HepG2 (cell line): ENCODE results near the gene SYN1. TPM values are rescaled to one million over a fixed set of nuclear protein-coding genes. Genes with fewer than 3 reads are reported as not detected.

Experiments used
- ATAC-seq: fragments of 200-7000 bp; cut with Tn5 transposase; 3 replicates; pipeline ENCODE4 v1.9.1; 2020; ENCODE audit warnings: mild to moderate bottlenecking, moderate library complexity
- BruUV-seq: library from RNA; stranded (reverse); fragments of 400-500 nt; replicated peaks from 2 replicates; lab custom pipeline; 2021; lab: Mats Ljungman, UMichigan
- CTCF ChIA-PET: fragments of 300-600 bp; formaldehyde crosslinking; extraction: SDS; loops from one replicate; lab custom pipeline; 2021; ENCODE audit warnings: low total read pairs, inconsistent platforms, low intra/inter-chr PET ratio; lab: Yijun Ruan, JAX
- POLR2A ChIA-PET: fragments of 350-600 bp; sonication (Branson Sonifier 250); formaldehyde crosslinking; loops from one replicate; lab custom pipeline; 2020; ENCODE audit warnings: antibody characterized with exemption, inconsistent platforms; lab: Yijun Ruan, JAX
- DNase-seq: peaks from one replicate; pipeline ENCODE4 v3.0.0-alpha.2; 2015; ENCODE audit warnings: low spot score
- FAIRE-seq: peaks from 3 replicates; lab custom pipeline; 2011; peaks lifted over from hg19 to GRCh38; lab: Jason Lieb, UNC
- H2AFZ ChIP-seq: one replicate; pipeline ENCODE4 v1.6.1; 2011; ENCODE audit warnings: low read length, inconsistent platforms
- H3K27ac ChIP-seq: fragments of 300-600 bp; 3 replicates; pipeline ENCODE4 v1.8.0; 2011; ENCODE audit warnings: mixed run types, mild to moderate bottlenecking, mixed read lengths, low read length, inconsistent platforms; ENCODE audit not compliant: insufficient read depth; ENCODE audit errors: extremely low read length
- H3K27me3 ChIP-seq, 2 experiments: fragments of 200-600 bp in 1 of 2; 2 replicates in 1 of 2; 3 replicates in 1 of 2; pipeline versions ENCODE4 v1.6.0 to v1.8.0; 2011; ENCODE audit warnings: low read length in 2 of 2, mild to moderate bottlenecking in 2 of 2, moderate library complexity in 2 of 2, inconsistent platforms in 1 of 2; ENCODE audit not compliant: insufficient read depth in 2 of 2, control insufficient read depth in 1 of 2
- H3K36me3 ChIP-seq, 2 experiments: fragments of 200-600 bp in 1 of 2; replicated peaks in 1 of 2; 2 replicates in 1 of 2; 3 replicates in 1 of 2; pipeline versions ENCODE4 v1.5.1 to v1.8.0; 2011; ENCODE audit warnings: low read length in 2 of 2, inconsistent platforms in 1 of 2; ENCODE audit not compliant: insufficient read depth in 2 of 2, control insufficient read depth in 1 of 2
- H3K4me1 ChIP-seq: 2 replicates; pipeline ENCODE4 v1.5.1; 2012; ENCODE audit warnings: low read length, inconsistent platforms; ENCODE audit not compliant: insufficient read depth
- H3K4me2 ChIP-seq: 2 replicates; pipeline ENCODE4 v1.6.0; 2011; ENCODE audit warnings: low read depth, low read length, inconsistent platforms
- H3K4me3 ChIP-seq, 3 experiments: fragments of 200-600 bp in 1 of 3; sonication (generic), shearing (Covaris generic) in 1 of 3; replicated peaks in 1 of 3; 2 replicates each; pipeline ENCODE4 v1.5.1; 2011 to 2016; ENCODE audit warnings: low read length in 3 of 3, inconsistent platforms in 2 of 3, low read depth in 2 of 3, mild to moderate bottlenecking in 2 of 3, control low read depth in 1 of 3, mixed read lengths in 1 of 3; ENCODE audit not compliant: insufficient read depth in 1 of 3
- H3K79me2 ChIP-seq: one replicate; pipeline ENCODE4 v1.6.1; 2011; ENCODE audit warnings: low read length, inconsistent platforms; ENCODE audit not compliant: insufficient read depth
- H3K9ac ChIP-seq: 2 replicates; pipeline ENCODE4 v1.6.0; 2011; ENCODE audit warnings: mild to moderate bottlenecking, low read depth, low read length, inconsistent platforms; ENCODE audit not compliant: insufficient read depth
- H3K9me3 ChIP-seq: 2 replicates; pipeline ENCODE4 v1.5.1; 2012; ENCODE audit warnings: mild to moderate bottlenecking, low read length
- H4K20me1 ChIP-seq: 2 replicates; pipeline ENCODE4 v1.6.0; 2011; ENCODE audit warnings: inconsistent platforms, mild to moderate bottlenecking, low read length, moderate library complexity; ENCODE audit not compliant: insufficient read depth
- GLI4 ChIP-seq: sonication (generic); formaldehyde crosslinking; IDR thresholded peaks from 2 replicates; pipeline ENCODE4 v1.5.1; 2020; ENCODE audit warnings: missing genetic modification reagents, mild to moderate bottlenecking, moderate library complexity, borderline replicate concordance
- MED8 ChIP-seq: sonication (generic); formaldehyde crosslinking; IDR thresholded peaks from 2 replicates; pipeline ENCODE4 v1.8.1; 2023; ENCODE audit warnings: mild to moderate bottlenecking, missing genetic modification reagents; ENCODE audit not compliant: insufficient replicate concordance
- NPAS2 ChIP-seq: sonication (generic); formaldehyde crosslinking; IDR thresholded peaks from 2 replicates; pipeline ENCODE4 v1.8.0; 2022; ENCODE audit warnings: mild to moderate bottlenecking, missing genetic modification reagents, borderline replicate concordance
- POGZ ChIP-seq: sonication (generic); formaldehyde crosslinking; IDR thresholded peaks from 2 replicates; pipeline ENCODE4 v1.4.0; 2020; ENCODE audit warnings: mild to moderate bottlenecking, missing genetic modification reagents
- RFXAP ChIP-seq: sonication (generic); formaldehyde crosslinking; IDR thresholded peaks from 2 replicates; pipeline ENCODE4 v1.4.0; 2020; ENCODE audit warnings: missing genetic modification reagents, borderline replicate concordance
- SKI ChIP-seq: fragments of 450-650 bp; IDR thresholded peaks from one replicate; pipeline ENCODE4 v1.6.1; 2018; ENCODE audit warnings: mild to moderate bottlenecking; ENCODE audit not compliant: partially characterized antibody
- YY1 ChIP-seq: IDR thresholded peaks from 2 replicates; pipeline ENCODE4 v1.6.1; 2011; ENCODE audit warnings: low read length, low read depth, moderate library complexity, mild to moderate bottlenecking; ENCODE audit not compliant: insufficient read depth, insufficient replicate concordance
- ZMAT3 ChIP-seq: sonication (generic); formaldehyde crosslinking; conservative IDR thresholded peaks from 2 replicates; pipeline ENCODE4 v1.7.0; 2021; ENCODE audit warnings: missing genetic modification reagents
- ZNF598 ChIP-seq: sonication (generic); formaldehyde crosslinking; IDR thresholded peaks from 2 replicates; pipeline ENCODE4 v1.5.1; 2020; ENCODE audit warnings: mild to moderate bottlenecking, missing genetic modification reagents, borderline replicate concordance
- ZNF713 ChIP-seq: sonication (generic); formaldehyde crosslinking; IDR thresholded peaks from 2 replicates; pipeline ENCODE4 v1.4.0; 2020; ENCODE audit warnings: mild to moderate bottlenecking, missing genetic modification reagents
- ZNF83 ChIP-seq: sonication (generic); formaldehyde crosslinking; IDR thresholded peaks from 2 replicates; pipeline ENCODE4 v1.4.0; 2020; ENCODE audit warnings: missing genetic modification reagents, mild to moderate bottlenecking, borderline replicate concordance
- ZNF850 ChIP-seq: sonication (generic); formaldehyde crosslinking; conservative IDR thresholded peaks from 2 replicates; pipeline ENCODE4 v1.9.0; 2021; ENCODE audit warnings: mild to moderate bottlenecking, missing genetic modification reagents
- ZSCAN21 ChIP-seq: sonication (generic); formaldehyde crosslinking; IDR thresholded peaks from 2 replicates; pipeline ENCODE4 v1.8.0; 2022; ENCODE audit warnings: mild to moderate bottlenecking, missing genetic modification reagents, moderate library complexity, borderline replicate concordance
- WGBS: methylation state at CpG from one replicate; pipeline ENCODE4 v1.1.6; 2017; ENCODE audit warnings: low lambda C conversion rate; 5-methylcytosine and 5-hydroxymethylcytosine counted together
- in situ Hi-C: cut with HindIII; loops from 2 replicates; pipeline ENCODE4 v1.10.0; 2017; ENCODE audit warnings: low pct_unique_long_range_greater_than_20kb; ENCODE audit not compliant: extremely low pct_ligation_motif_present
- intact Hi-C: fragments of 100-400 bp; cut with micrococcal nuclease; formaldehyde crosslinking; loops from one replicate; pipeline ENCODE4 v1.10.0; 2022; ENCODE audit not compliant: unreplicated experiment
- polyA plus RNA-seq, 8 experiments: library from polyadenylated mRNA; depleted of rRNA in 3 of 8; stranded (reverse) in 7 of 8; unstranded in 1 of 8; fragments of >200 nt; fragmentation: Illumina TruSeq in 4 of 8; extraction: Trizol in 4 of 8; gene quantifications; 2 replicates each; pipeline versions ENCODE4 v1.2.1 to v1.2.3, GENCODE V29; 2011 to 2016; ENCODE audit warnings: low read depth in 4 of 8, missing spikeins in 1 of 8, mixed read lengths in 1 of 8; ENCODE audit not compliant: insufficient read depth in 1 of 8
- total RNA-seq, 5 experiments: library from RNA; depleted of rRNA; stranded (reverse); fragments of >200 nt; fragmentation: Illumina TruSeq; extraction: Trizol; gene quantifications; 2 replicates each; pipeline ENCODE4 v1.2.3, GENCODE V29; 2016; ENCODE audit warnings: low read depth in 1 of 5
- TF ChIP-seq, protein P1 (sequence below): sonication (generic); formaldehyde crosslinking; IDR thresholded peaks from 2 replicates; pipeline ENCODE4 v1.9.0; 2022; ENCODE audit warnings: low read depth, missing genetic modification reagents
- TF ChIP-seq, protein P2 (sequence below): sonication (generic); formaldehyde crosslinking; IDR thresholded peaks from 2 replicates; pipeline ENCODE4 v1.5.0; 2020; ENCODE audit warnings: missing genetic modification reagents, mild to moderate bottlenecking, borderline replicate concordance
- TF ChIP-seq, protein P3 (sequence below), 2 experiments: IDR thresholded peaks; 2 replicates each; pipeline ENCODE4 v1.6.1; 2011 to 2012; ENCODE audit warnings: low read length in 2 of 2, borderline replicate concordance in 1 of 2, low read depth in 1 of 2, mild to moderate bottlenecking in 1 of 2, moderate library complexity in 1 of 2
- TF ChIP-seq, protein P4 (sequence below): sonication (generic); formaldehyde crosslinking; conservative IDR thresholded peaks from 2 replicates; pipeline ENCODE4 v1.4.0; 2020; ENCODE audit warnings: missing genetic modification reagents

Gene SYN1
- total and polyA plus RNA-seq, 2 of the 13 experiments (the other 11 are each of a cell fraction or from before 2014, with no cell fraction given): not detected

DNA sequence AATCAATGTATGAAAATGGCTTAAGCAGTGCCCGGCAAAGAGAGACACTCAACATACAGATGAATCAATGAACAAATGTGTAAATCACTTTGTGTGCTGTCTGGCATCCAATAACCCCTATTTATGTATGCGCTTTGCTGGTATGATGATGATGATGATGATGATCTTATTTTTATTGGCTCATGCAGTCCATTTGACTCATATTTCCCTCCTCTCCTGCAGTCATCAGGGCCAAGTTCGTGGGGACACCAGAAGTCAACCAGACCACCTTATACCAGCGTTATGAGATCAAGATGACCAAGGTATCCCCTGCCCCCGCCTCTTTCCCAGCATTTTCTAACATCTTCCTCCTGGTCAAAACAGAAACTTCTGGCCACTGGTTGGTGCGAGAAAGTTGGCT is 34.9 kb downstream of the SYN1 start:
- no TSS peak for BruUV-seq
- ChIA-PET POLR2A (no interaction called here), CTCF (no interaction called here)
- in situ Hi-C loops: no loop called here
- H3K27me3 ChIP-seq: no peaks in the 10 kb centered on the region
- DNase-seq (no peak), ATAC-seq (no peak), FAIRE-seq (no peak)
- no peaks in the 10 kb centered on the region for H4K20me1 ChIP-seq
- TF ChIP-seq, protein P1, sequence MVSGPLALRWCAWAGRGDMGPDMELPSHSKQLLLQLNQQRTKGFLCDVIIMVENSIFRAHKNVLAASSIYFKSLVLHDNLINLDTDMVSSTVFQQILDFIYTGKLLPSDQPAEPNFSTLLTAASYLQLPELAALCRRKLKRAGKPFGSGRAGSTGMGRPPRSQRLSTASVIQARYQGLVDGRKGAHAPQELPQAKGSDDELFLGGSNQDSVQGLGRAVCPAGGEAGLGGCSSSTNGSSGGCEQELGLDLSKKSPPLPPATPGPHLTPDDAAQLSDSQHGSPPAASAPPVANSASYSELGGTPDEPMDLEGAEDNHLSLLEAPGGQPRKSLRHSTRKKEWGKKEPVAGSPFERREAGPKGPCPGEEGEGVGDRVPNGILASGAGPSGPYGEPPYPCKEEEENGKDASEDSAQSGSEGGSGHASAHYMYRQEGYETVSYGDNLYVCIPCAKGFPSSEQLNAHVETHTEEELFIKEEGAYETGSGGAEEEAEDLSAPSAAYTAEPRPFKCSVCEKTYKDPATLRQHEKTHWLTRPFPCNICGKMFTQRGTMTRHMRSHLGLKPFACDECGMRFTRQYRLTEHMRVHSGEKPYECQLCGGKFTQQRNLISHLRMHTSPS (CRISPR knock-in tag): no peak
- TF ChIP-seq SKI (no peak), YY1 (no peak), ZSCAN21 (CRISPR knock-in tag) (no peak), ZMAT3 (CRISPR knock-in tag) (no peak), ZNF83 (CRISPR knock-in tag) (no peak), ZNF598 (CRISPR knock-in tag) (no peak), ZNF713 (CRISPR knock-in tag) (no peak), NPAS2 (CRISPR knock-in tag) (no peak), MED8 (CRISPR knock-in tag) (no peak), ZNF850 (no peak), POGZ (CRISPR knock-in tag) (no peak), RFXAP (CRISPR knock-in tag) (no peak), GLI4 (no peak)
- TF ChIP-seq, protein P2, sequence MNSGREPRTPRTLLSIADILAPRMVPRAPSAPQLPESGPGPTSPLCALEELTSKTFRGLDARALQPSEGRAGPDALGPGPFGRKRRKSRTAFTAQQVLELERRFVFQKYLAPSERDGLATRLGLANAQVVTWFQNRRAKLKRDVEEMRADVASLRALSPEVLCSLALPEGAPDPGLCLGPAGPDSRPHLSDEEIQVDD (CRISPR knock-in tag): no peak
- TF ChIP-seq, protein P3, sequence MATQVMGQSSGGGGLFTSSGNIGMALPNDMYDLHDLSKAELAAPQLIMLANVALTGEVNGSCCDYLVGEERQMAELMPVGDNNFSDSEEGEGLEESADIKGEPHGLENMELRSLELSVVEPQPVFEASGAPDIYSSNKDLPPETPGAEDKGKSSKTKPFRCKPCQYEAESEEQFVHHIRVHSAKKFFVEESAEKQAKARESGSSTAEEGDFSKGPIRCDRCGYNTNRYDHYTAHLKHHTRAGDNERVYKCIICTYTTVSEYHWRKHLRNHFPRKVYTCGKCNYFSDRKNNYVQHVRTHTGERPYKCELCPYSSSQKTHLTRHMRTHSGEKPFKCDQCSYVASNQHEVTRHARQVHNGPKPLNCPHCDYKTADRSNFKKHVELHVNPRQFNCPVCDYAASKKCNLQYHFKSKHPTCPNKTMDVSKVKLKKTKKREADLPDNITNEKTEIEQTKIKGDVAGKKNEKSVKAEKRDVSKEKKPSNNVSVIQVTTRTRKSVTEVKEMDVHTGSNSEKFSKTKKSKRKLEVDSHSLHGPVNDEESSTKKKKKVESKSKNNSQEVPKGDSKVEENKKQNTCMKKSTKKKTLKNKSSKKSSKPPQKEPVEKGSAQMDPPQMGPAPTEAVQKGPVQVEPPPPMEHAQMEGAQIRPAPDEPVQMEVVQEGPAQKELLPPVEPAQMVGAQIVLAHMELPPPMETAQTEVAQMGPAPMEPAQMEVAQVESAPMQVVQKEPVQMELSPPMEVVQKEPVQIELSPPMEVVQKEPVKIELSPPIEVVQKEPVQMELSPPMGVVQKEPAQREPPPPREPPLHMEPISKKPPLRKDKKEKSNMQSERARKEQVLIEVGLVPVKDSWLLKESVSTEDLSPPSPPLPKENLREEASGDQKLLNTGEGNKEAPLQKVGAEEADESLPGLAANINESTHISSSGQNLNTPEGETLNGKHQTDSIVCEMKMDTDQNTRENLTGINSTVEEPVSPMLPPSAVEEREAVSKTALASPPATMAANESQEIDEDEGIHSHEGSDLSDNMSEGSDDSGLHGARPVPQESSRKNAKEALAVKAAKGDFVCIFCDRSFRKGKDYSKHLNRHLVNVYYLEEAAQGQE (IDR thresholded peaks at IDR 0.05; ENCODE audit: borderline replicate concordance in 1 of 2, low read depth in 1 of 2, low read length in 2 of 2): no peak
- TF ChIP-seq, protein P4, sequence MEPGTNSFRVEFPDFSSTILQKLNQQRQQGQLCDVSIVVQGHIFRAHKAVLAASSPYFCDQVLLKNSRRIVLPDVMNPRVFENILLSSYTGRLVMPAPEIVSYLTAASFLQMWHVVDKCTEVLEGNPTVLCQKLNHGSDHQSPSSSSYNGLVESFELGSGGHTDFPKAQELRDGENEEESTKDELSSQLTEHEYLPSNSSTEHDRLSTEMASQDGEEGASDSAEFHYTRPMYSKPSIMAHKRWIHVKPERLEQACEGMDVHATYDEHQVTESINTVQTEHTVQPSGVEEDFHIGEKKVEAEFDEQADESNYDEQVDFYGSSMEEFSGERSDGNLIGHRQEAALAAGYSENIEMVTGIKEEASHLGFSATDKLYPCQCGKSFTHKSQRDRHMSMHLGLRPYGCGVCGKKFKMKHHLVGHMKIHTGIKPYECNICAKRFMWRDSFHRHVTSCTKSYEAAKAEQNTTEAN (CRISPR knock-in tag): no peak
- WGBS: 79% methylated on average over 6 of the region's 6 CpGs
- no peaks in the 10 kb centered on the region for H3K79me2 ChIP-seq
- H2AFZ ChIP-seq: no peak overlapping the region
- intact Hi-C loops: no loop called here
- H3K27ac ChIP-seq: no peak overlapping the region
- peaks cover 6% of the 10 kb centered on the region for H3K4me1 ChIP-seq
- no peak overlapping the region for H3K4me2 ChIP-seq
- no peaks in the 10 kb centered on the region for H3K36me3 ChIP-seq
- H3K4me3 ChIP-seq: no peak overlapping the region
- H3K9ac ChIP-seq: no peak overlapping the region
- H3K9me3 ChIP-seq: no peaks in the 10 kb centered on the region
